Activated gamma-delta T cell treated with anti-CD3 and anti-CD28 coated beads, Interleukin-2, amount 50 U/mL, for 16 hours (primary cell): ENCODE results near the gene DENND1C.
A peak's percentile ranks its signal among the peaks of the same experiment; 100 is the strongest.
"Not testable (repeated sequence)": the region's sequence is repeated elsewhere in the genome, so short reads cannot be mapped to it uniquely, and the experiment has no call there.

Experiments used
- DNase-seq: peaks from one replicate; pipeline ENCODE4 v3.0.0-alpha.2; 2020; ENCODE audit warnings: low read depth

Gene DENND1C

GRCh38 chr19:6453951-6454565 lies 27.5 kb downstream of the DENND1C start:
- DNase-seq: no peak

DNA sequence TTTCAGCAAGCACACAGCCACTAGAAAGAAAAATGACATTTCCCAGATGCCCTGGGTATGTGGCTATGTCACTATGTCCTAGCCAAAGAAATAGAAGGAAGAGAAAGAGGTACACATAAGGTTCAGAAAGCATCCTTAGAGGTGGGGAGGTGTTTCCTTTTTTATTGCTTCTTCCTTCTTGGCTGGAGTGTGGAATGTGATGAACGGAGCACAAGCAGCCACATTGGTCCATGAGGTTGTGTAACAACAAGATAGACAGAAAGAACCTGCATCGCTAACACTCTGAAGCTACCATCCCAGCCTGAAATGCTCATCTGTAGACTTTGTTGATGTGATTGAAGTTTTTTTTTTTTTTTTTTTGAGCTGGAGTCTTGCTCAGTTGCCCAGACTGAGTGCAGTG lies 28.7 kb downstream of the DENND1C start:
- no peak for DNase-seq

GRCh38 chr19:6452223-6452614 lies 29.4 kb downstream of the DENND1C start:
- no peak for DNase-seq

- no peak for DNase-seq
Observed at GRCh38 chr19:6451583-6452222, 29.9 kb downstream of the DENND1C start.

DNA sequence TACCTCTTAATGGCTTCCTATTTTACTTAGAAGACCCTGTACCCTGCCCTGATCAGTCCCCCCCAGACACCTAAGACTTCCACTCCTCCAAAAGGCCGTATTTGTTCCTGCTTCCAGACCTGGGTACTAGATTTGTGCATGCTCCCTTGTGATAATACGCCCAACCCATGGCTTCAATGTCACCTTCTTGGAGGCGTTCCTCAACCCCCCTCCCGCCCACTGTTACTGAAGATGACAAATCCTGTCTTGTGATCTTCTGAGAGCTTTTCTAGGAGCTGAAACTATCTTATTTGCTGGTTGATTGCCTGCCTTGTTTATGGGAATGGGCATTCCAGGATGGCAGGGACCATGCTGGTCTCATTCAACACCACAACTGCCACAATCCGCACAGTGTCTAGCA lies 31.4 kb downstream of the DENND1C start:
- no peak for DNase-seq

DNA sequence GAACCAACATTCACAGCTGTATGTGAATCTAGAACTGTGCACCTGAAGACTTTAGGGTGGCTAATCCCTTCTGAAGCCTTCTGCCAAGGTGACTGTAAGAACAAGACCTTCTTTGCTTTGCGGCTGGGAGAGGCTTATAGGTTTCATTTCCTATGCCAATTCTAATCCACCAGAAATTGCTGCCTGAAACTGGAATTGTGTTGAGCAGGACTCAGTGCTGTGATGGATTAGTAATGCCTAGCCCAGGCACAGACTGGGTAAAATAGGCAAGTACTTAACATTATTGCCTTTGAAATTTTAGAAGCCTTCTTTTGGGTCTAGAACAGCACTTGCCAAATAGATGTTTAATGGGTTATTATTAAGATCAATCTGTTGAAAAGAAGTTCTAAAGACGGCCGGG lies 33.5 kb downstream of the DENND1C start:
- DNase-seq: no peak

DNA sequence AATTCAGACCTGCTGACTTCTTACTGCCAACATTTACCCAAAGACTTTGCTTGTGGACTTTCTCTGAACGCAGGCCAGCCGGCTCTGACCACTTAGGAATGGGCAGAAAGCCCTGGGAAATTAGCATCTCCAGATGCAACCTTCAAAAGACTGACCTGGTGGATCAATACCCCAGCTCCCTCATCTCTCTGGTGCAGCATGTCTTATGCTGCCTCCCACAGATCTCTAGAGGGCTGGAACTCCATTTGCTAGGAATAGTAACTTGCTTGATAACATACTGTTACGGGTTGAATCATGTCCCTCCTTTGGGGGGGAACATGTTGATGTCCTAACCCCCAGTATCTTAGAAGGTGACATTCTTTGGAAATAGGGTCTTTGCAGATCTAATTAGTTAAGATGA lies 35.1 kb downstream of the DENND1C start:
- DNase-seq: no peak

DNA sequence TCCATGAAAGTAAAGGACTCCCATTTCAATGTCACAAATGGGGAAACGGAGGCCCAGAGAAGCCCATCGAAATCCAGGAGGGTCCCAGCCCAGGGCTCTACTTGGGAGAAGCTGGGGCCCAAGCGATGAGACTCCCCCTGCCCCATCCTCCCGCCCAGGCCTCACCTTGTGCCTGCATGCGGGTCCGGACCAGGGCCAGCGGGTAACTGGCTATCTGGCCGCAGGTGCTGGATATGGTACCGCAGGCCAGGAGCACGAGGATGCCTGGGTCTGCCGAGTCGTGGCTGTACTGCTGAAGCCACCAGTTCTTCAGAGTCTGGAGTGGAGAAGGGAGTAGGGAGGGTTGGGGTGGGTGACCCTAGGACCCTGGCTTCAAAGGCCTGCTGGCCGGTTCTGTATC lies 37.6 kb downstream of the DENND1C start:
- DNase-seq: no peak

DNA sequence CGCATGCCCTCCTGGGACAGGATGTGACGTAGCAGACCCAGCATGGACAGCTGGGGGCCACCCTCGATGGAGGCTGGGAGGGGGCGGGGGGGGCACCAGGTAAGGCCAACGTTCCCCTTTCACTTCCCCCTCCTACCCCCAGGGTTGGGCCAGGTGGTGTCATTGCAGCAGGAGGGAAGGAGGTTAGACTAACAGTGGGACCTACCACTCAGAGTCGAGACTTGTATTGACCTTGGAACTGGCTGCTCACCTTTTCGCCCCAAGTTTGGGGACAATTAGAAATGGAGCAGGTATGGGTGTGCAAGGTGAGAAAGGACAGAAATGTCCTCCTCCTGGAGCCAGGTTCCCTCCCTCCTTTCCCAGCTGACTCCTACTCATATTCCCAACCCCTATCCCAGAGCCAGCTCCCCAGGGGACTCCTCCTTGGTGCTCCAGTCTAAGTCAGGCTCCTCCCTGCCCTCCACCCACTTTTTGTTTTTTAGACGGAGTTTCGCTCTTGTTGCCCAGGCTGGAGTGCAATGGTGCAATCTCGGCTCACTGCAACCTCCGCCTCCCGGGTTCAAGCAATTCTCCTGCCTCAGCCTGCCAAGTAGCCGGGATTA lies 39.4 kb downstream of the DENND1C start:
- no peak for DNase-seq

DNA sequence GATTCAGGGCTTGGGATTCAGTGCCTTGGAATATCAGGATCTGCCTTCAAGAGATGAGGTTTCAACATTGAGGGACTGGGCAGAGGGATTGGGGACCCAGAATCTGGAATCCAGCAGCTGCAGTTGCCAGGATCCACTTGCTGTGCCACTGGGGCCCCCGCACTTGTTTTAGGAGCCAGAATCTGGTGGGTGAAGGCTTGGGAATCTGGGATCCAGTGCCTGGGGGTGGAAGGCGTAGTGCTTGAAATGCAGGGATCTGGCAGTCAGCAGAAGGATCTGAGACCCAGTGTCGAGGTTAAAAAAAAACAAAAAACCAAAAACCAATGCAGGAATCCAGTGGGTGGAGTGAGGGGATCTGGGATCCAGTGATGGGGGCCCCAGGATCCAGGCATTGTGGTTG lies 40.7 kb downstream of the DENND1C start:
- no peak for DNase-seq

- no peak for DNase-seq
Observed at GRCh38 chr19:6439743-6440142, 41.8 kb downstream of the DENND1C start.

- DNase-seq: no peak
Observed at GRCh38 chr19:6433663-6434062, 47.9 kb downstream of the DENND1C start, which contains the start of gene SLC25A41. TSS of gene SLC25A41 (minus strand) at chr19:6433763. CDS start at chr19:6433693, 70 bp downstream.

DNA sequence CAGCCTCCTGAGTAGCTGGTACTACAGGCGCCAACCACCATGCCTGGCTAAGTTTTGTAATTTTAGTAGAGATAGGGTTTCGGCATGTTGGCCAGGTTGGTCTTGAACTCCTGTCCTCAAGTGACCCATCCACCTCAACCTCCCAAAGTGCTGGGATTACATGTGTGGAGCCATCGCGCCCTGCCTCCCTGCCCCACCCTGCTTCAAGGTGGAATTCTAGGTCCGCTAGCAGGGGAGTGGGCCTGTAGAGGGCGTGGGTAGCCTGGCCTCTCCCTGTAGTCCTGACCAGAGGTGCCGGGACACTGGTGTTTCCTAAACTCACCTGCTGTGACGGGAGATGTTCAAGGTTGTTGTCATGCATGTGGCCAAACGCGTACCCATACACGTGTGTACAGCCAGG lies 48.4 kb downstream of the DENND1C start:
- no peak for DNase-seq

DNA sequence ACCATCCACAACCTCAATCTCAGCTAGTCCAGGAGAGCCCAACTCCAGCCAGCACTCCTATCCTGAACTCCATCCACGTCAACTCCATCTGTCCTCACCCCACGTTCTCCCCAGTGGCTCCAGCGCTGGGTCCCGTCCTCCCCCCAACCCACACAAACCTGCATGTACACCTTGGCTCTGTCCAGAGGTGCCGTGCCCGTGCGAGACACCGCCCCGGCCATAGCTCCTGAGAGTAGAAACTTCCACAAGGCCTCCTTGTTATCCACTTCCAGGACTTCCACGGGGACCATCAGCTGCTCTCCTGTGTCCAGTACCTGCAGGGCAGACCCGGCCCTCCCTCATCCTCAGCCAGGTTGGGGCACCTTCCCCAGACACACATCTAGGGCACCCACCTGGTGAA lies 49.7 kb downstream of the DENND1C start:
- no peak for DNase-seq

DNA sequence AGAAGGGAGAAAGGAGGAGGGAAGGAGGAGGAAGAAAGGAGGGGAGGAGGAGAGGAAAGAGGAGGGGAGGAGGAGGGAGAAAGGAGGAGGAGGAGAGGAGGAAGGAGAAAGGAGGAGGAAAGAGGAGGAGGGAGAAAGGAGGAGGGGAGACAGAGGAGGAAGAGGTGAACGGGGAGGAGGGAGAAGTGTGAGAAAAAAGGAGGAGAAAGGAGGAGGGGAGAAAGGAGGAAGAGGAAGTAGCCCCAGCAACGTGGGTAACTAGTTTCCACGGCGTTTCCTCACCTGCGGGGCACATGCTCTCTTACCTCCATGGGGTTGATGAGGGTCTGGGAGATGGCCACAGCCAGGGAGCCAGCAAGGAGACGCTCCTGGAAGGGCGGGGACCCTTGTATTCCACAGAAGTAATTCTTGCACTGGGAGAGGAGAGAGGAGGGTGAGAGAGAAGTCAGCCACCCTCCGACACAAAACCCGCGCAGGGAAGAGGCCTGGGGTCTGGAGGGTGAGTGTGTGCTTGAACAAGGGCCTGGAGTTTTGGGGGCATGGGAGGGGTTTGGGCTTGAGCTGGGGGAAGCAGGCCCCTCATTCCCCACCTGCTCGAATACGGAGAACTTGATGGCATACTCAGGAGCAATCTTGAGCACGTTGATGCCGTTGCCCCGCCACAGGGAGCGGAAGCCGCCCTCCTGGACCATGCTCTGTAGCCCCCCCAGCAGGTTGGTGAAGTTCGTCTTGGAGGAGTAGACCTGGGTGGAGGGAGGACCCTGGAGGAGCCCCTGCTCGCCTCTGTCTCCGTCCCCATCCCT lies 52.0 kb downstream of the DENND1C start:
- DNase-seq: no peak

DNA sequence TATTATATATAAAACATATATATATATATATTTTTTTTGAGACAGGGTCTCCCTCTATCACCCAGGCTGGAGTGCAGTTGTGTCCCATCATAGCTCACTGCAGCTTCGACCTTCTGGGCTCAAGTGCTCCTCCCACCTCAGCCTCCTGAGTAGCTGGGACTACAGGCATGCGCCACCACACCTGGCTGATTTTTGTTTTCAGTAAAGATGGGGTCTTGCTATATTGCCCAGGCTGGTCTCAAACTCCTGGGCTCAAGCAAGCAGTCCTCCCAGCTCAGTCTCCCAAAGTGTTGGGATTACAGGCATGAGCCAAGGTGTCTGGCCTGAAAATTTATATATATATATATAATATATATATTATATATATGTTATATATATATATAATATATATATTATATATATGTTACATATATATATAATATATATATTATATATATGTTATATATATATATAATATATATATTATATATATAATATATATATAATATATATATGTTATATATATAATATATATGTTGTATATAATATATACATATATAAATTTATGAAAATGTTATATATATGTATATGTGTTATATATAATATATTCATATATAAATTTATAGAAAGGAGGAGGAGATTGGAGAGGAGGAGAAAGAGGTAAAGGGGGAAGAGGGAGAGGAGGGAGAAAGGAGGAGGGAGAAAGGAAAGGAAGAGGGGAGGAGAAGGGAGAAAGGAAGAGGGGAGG lies 52.7 kb downstream of the DENND1C start:
- DNase-seq: not testable (repeated sequence)

DNA sequence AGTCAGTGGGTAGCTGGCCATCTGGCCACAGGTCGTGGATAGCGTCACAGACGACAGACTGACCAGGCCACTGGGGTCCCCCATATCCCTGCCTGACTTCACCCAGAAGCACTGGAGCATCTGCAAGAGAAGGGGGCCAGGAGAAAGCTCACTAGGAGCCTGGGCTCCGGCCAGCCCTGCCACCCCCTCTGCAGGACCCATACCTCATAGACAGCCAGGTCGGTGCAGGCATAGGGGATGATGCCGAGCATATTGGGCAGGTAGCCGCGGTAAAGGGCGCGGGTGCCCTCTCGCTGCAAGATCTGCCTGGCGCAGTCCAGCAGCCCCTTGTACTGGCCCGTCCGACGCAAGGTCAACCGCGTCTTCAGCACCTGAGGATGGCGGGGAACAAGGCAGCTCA lies 54.5 kb downstream of the DENND1C start:
- no peak for DNase-seq

DNA sequence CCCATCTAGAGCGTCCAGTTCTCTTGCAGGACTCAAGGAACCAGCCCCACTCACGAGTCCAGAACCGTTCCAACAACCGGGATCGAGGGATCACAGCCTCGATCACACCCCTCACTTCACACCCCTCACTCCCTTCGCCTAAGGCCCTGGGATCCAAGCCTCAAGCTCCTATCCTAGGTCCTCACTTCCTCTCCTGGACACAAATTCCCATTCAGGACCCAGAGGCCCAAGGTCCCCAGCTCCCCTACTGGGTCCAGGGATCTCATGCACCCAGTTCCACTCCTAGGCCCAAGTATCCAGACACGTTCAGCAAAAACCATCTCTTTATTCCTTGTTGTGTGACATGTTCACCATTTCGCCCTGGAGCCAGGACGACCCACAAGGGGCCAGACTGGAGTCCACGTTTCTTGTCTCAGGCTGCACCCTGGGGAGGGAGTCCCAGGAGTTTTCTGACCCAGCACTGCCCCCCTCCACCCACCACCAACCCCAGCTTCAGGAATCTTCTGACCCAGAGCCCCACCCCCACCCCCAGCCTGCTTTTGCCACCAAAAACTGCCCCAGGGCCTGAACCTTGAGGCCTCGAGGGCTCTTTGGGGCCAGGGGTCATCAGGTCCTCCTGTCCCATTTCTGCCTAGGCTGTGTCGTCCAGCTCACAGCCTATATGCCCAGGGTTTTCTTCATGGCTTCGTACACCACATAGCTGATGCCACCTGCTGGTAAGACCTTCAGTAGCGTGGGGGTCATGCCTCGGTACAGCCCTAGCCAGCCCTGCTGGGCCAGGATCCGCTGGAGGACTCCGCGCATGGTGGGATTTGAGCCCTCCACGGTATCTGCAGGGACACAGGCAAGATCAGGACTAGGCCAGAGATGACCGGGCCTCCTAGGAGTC lies 55.6 kb downstream of the DENND1C start:
- DNase-seq: no peak

- peak; percentile 98 for DNase-seq
Observed at GRCh38 chr19:6424939-6425731, 56.5 kb downstream of the DENND1C start.

DNA sequence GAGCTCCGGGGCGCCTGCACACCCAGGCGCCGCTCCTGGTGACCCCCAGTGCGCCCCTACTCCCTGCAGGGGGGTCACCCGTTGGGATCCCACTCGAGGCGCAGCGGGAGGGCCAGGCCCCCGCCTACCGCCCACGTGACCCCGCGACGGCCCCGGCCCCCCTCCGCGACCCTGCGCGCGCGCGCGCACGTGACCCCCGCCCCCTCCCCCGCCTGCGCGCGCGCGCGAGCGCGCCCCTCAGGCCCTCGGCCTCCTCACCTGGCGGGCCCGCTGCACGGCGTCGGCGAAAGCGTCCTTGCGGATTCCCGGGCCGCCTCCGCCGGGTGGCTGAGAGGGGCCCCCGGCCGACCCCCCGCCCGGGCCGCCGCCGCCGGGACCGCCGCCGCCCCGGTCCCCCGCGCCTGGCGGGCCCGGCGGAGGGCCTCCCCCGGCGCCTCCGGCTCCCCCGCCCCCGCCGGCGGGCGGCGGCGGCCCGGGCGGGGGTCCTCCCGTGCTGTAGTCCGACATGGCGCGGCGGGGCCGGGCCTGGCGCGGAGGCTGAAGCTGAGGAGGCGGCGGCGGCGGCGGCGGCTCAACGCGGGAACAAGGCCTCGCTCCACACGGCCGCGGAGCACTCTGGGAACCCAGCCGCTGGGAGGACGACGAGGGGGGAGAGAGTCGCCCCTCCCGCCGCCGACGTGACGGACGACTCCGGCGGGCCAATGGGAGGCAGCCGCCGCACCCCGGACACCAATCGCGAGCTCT lies 57.2 kb downstream of the DENND1C start, which contains the start of gene KHSRP:
KHSRP (minus strand) TSS at position 617 of the 744 bp plus-strand sequence; CDS start at position 507, 110 bp downstream.
- DNase-seq: no peak
